CMK (cell line): Measurements from ENCODE around the gene SSMEM1.
"Not testable (repeated sequence)": the region's sequence is repeated elsewhere in the genome, so short reads cannot be mapped to it uniquely, and the experiment has no call there.

Source experiments
- DNase-seq: peaks from one replicate; pipeline ENCODE4 v3.0.0-alpha.2; 2010; ENCODE audit warnings: low read depth

SSMEM1 gene

DNA sequence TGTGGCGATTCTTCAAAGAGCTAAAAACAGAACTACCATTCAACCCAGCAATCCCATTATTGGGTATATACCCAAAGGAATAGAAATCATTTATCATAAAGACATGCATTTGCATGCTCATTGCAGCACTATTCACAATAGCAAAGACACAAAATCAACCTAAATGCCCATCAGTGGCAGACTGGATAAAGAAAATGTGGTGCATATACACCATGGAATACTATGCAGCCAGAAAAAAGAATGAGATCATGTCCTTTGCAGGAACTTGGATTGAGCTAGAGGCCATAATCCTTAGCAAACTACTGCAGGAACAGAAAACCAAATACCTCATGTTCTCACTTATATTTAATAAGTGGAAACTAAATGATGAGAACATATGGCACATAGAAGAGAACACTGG, 38.8 kb downstream of the SSMEM1 start:
- DNase-seq, result not testable (repeated sequence)

DNA sequence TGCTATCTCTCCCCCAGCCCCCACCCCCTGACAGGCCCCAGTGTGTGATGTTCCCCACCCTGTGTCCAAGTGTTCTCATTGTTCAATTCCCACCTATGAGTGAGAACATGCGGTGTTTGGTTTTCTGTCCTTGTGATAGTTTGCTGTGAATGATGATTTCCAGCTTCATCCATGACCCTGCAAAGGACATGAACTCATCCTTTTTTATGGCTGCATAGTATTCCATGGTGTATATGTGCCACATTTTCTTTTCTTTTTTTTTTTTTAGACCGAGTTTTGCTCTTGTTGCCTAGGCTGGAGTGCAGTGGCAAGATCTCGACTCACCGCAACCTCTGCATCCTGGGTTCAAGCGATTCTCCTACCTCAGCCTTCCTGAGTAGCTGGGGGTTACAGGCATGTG, 41.2 kb downstream of the SSMEM1 start:
- not testable (repeated sequence) for DNase-seq

DNA sequence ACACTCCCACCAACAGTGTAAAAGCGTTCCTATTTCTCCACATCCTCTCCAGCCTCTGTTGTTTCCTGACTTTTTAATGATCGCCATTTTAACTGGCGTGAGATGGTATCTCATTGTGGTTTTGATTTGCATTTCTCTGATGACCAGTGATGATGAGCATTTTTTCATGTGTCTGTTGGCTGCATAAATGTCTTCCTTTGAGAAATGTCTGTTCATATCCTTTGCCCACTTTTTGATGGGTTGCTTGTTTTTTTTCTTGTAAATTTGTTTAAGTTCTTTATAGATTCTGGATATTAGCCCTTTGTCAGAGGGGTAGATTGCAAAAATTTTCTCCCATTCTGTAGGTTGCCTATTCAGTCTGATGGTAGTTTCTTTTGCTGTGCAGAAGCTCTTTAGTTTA, 42.0 kb downstream of the SSMEM1 start:
- not testable (repeated sequence) for DNase-seq

GRCh38 chr7:130254555-130254954, 46.9 kb downstream of the SSMEM1 start:
- no peak for DNase-seq

- no peak for DNase-seq
Observed at GRCh38 chr7:130256704-130257103, 49.0 kb downstream of the SSMEM1 start.

DNA sequence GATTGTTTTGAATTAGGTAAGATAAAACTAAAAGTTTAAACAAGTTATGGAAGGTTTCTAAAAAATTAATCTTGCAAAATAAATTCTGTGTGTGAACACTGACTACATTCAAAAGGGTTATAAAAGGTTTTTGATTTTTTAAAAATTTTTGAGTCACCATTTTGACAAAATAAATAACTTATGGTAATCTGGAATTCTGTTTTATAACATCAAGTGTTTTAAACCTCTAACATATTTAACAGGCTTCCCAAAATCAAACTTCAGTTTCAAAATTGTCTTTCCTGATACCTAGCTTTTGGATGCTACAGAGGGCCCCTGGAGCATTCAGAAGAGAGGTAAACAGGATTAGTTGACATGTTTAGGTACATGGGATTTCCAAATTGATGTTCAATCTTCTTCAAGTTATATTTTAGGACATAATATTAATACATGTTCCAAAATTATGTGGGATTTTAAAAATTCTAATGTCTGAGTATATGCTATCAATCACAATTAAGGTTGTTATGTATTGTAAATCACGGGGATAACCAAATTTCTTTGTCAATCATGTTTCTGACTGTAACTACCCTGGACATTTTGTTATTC, 50.9 kb downstream of the SSMEM1 start:
- DNase-seq, result no peak

DNA sequence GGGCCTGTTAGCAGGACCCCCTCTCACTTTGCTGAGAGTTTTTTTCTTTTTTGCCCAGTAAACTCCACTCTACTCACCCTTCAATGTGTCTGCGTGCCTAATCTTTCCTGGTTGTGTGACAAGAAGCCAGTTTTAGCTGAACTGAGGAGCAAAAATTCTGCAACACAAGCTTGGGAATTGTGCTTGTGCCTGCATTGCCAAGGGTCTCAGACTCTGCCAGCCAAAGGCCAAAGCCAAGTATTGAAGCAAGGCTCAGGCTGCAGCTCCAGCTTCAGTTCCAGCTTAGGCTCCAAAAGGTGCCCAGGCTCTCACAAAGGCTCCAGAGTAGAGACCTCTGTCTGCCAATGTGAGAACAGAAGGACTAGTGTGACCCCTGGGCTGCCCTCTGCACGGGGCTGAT, 54.8 kb downstream of the SSMEM1 start:
- DNase-seq, result no peak

DNA sequence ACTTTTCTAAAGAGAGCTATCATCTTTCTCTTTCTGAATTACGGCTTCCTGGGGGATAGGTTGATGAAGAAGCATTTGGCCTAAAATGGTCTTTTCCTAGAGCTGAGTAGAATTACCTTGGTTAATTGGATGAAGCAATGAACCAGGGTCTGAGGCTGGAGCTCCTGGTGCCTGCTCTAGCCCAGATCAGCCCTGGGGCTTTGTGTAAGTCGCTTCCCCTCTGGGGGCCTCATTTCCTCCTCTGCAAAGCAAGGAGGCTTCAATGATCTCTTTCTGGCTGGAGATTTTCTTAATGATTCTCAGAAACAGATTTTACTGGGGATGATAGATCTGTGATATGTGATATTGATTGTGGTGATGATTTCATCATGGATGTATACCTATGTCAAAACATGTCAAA, 55.5 kb downstream of the SSMEM1 start:
- DNase-seq, result no peak
